Fibroblast of pulmonary artery (primary cell): ENCODE measurements around the gene LDLRAD4.
"Not testable (repeated sequence)": the region's sequence is repeated elsewhere in the genome, so short reads cannot be mapped to it uniquely, and the experiment has no call there.

Source experiments
- DNase-seq: peaks from one replicate; pipeline ENCODE4 v3.0.0-alpha.2; 2010; ENCODE audit warnings: low read depth
- H3K4me3 ChIP-seq: replicated peaks from 2 replicates; pipeline ENCODE4 v1.5.1; 2011; ENCODE audit warnings: low read depth, mild to moderate bottlenecking, control low read depth, low read length, moderate library complexity
- TF ChIP-seq, protein P1 (sequence below): IDR thresholded peaks from 2 replicates; pipeline ENCODE4 v1.5.1; 2011; ENCODE audit warnings: mild to moderate bottlenecking, control low read depth, low read length, inconsistent platforms; ENCODE audit errors: missing control alignments

Gene LDLRAD4

GRCh38 chr18:13661051-13661778 is 442.7 kb downstream of the LDLRAD4 start:
- TF ChIP-seq, protein P1, sequence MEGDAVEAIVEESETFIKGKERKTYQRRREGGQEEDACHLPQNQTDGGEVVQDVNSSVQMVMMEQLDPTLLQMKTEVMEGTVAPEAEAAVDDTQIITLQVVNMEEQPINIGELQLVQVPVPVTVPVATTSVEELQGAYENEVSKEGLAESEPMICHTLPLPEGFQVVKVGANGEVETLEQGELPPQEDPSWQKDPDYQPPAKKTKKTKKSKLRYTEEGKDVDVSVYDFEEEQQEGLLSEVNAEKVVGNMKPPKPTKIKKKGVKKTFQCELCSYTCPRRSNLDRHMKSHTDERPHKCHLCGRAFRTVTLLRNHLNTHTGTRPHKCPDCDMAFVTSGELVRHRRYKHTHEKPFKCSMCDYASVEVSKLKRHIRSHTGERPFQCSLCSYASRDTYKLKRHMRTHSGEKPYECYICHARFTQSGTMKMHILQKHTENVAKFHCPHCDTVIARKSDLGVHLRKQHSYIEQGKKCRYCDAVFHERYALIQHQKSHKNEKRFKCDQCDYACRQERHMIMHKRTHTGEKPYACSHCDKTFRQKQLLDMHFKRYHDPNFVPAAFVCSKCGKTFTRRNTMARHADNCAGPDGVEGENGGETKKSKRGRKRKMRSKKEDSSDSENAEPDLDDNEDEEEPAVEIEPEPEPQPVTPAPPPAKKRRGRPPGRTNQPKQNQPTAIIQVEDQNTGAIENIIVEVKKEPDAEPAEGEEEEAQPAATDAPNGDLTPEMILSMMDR = no peak
- no peak overlapping the region for H3K4me3 ChIP-seq
- DNase-seq = no peak

DNA sequence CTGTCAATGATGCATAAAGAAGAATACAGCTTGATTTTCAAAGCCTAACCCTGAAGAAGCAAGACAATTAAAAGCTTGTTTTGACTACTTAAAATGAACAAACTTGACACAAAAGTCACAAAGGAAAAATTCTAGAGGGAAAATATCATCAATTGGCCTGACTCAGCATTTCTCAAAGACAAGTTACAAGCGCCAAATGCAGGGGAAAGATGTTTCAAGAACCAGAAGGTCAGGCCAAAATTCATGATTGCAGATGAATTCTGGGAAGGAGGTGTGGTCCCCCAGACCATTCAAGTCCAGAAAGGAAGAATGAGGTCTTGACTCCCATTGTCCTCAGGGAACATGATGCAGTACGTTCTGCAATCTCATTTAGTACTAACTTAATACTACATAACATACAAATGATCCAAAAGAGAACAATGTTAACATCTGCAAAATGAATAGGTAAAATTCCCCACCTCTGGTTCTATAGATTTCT is 443.3 kb downstream of the LDLRAD4 start:
- DNase-seq = peak; percentile 20
- TF ChIP-seq, protein P1 = no peak
- H3K4me3 ChIP-seq = no peak overlapping the region

GRCh38 chr18:13672657-13673056 is 454.1 kb downstream of the LDLRAD4 start:
- TF ChIP-seq, protein P1 = no peak
- no peak overlapping the region for H3K4me3 ChIP-seq
- no peak for DNase-seq

- TF ChIP-seq, protein P1 = no peak
- no peak overlapping the region for H3K4me3 ChIP-seq
- DNase-seq = no peak
These were observed 457.9 kb downstream of the LDLRAD4 start for GRCh38 chr18:13676471-13676870.

GRCh38 chr18:13677350-13677749 is 458.8 kb downstream of the LDLRAD4 start:
- H3K4me3 ChIP-seq, DNase-seq: not testable (repeated sequence)

GRCh38 chr18:13680612-13681011 is 462.1 kb downstream of the LDLRAD4 start:
- TF ChIP-seq, protein P1 = peak; percentile 28
- H3K4me3 ChIP-seq = no peak overlapping the region
- no peak for DNase-seq

DNA sequence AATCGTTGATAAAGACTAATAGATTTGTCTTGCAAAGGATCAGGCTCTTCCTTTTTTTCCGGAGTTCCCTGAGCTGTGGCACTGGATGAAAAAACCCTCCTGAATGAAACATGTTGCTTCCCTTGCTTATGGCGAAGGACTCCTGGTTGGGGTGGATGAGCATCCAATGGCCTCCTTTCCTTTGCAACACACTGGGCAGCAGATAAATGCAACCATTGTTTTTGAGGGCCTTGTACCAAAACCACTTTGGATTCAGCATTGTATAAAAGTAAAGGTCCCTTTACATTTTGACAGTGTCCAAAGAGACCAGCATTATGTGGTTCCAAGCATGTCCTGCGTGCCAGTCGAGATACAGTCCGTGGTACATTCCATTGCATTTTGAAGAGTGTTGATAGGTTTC is 463.1 kb downstream of the LDLRAD4 start:
- no peak overlapping the region for H3K4me3 ChIP-seq
- no peak for DNase-seq
- TF ChIP-seq, protein P1 = no peak
